ENCODE data around the gene TMCC3. TPM values are rescaled to one million over a fixed set of nuclear protein-coding genes. Genes with fewer than 3 reads are reported as not detected.

Gene TMCC3
- total RNA-seq, 2 donors from 2014 or later, result 13.5 to 15.4 TPM

GRCh38 chr12:94656556-94656955 is 6.2 kb upstream of the TMCC3 start:
- 90% methylated on average over 4 of the region's 4 CpGs for WGBS
- no peak overlapping the region for H3K27ac ChIP-seq

GRCh38 chr12:94649349-94650142 is 811 bp downstream of the TMCC3 start:
- peak; percentile 24 for DNase-seq (ENCODE audit: low spot score)
- no peaks in the 10 kb centered on the region for H3K27me3 ChIP-seq (replicated peaks; ENCODE audit: insufficient read depth)
- no peaks in the 10 kb centered on the region for H3K36me3 ChIP-seq
- H3K27ac ChIP-seq, result peak overlapping the region; percentile 63 to 83
- WGBS, result 6% methylated on average over 26 of the region's 72 CpGs
- TF ChIP-seq POLR2AphosphoS5 (IDR thresholded peaks at IDR 0.05) (no peak), CTCF (IDR thresholded peaks at IDR 0.05) (peak in 2 of 4 experiments; percentile 52 to 53), POLR2A (IDR thresholded peaks at IDR 0.05) (no peak)
- H3K4me1 ChIP-seq (replicated peaks), result peaks cover 3% of the 10 kb centered on the region
- H3K4me3 ChIP-seq, result peak overlapping the region; percentile 63 to 84
- no peaks in the 10 kb centered on the region for H3K9me3 ChIP-seq
- intact Hi-C loops (cut with DNase I), result loop anchor here (5.0 kb wide), 2 partner anchors 87 to 102 kb away; no protein-coding TSS in a partner anchor

More at GRCh38 chr12:94656556-94656955, 6.2 kb upstream of the TMCC3 start:
- DNase-seq (ENCODE audit: low spot score), result no peak
- Histone ChIP-seq H3K4me3 (no peak overlapping the region), H3K36me3 (no peaks in the 10 kb centered on the region), H3K9me3 (no peaks in the 10 kb centered on the region), H3K4me1 (replicated peaks) (no peaks in the 10 kb centered on the region), H3K27me3 (replicated peaks; ENCODE audit: insufficient read depth) (no peaks in the 10 kb centered on the region)
- intact Hi-C loops (cut with DNase I), result no loop called here
- TF ChIP-seq POLR2AphosphoS5 (IDR thresholded peaks at IDR 0.05) (no peak), CTCF (IDR thresholded peaks at IDR 0.05) (no peak), POLR2A (IDR thresholded peaks at IDR 0.05) (no peak)

- no peak for TF ChIP-seq POLR2AphosphoS5 (IDR thresholded peaks at IDR 0.05)
- no peak for TF ChIP-seq CTCF (IDR thresholded peaks at IDR 0.05)
- TF ChIP-seq POLR2A (IDR thresholded peaks at IDR 0.05), result no peak
- H3K4me1 ChIP-seq (replicated peaks), result peaks cover 3% of the 10 kb centered on the region
- 57% methylated on average over 4 of the region's 4 CpGs for WGBS
- peak overlapping the region; percentile 63 to 83 for H3K27ac ChIP-seq
- H3K4me3 ChIP-seq, result no peak overlapping the region
- intact Hi-C loops (cut with DNase I), result loop anchor here (5.0 kb wide), 2 partner anchors 86 to 101 kb away; no protein-coding TSS in a partner anchor
- no peaks in the 10 kb centered on the region for H3K36me3 ChIP-seq
- no peak for DNase-seq (ENCODE audit: low spot score)
- no peaks in the 10 kb centered on the region for H3K9me3 ChIP-seq
- no peaks in the 10 kb centered on the region for H3K27me3 ChIP-seq (replicated peaks; ENCODE audit: insufficient read depth)
Measured at GRCh38 chr12:94648578-94648977, 1.8 kb downstream of the TMCC3 start.

GRCh38 chr12:94644141-94644979 is 6.0 kb downstream of the TMCC3 start:
- Histone ChIP-seq H3K36me3 (no peaks in the 10 kb centered on the region), H3K9me3 (no peaks in the 10 kb centered on the region), H3K4me3 (no peak overlapping the region), H3K27ac (peak overlapping the region in 1 of 2 donors; percentile 22), H3K4me1 (replicated peaks) (peaks cover 3% of the 10 kb centered on the region), H3K27me3 (replicated peaks; ENCODE audit: insufficient read depth) (no peaks in the 10 kb centered on the region)
- DNase-seq (ENCODE audit: low spot score), result no peak
- 72% methylated on average over 14 of the region's 14 CpGs for WGBS
- no peak for TF ChIP-seq POLR2A (IDR thresholded peaks at IDR 0.05)
- no peak for TF ChIP-seq POLR2AphosphoS5 (IDR thresholded peaks at IDR 0.05)
- no peak for TF ChIP-seq CTCF (IDR thresholded peaks at IDR 0.05)
- intact Hi-C loops (cut with DNase I), result no loop called here

Measured in prostate gland (tissue), 2 donors.